ENCODE measurements around the gene CABCOCO1.

- TF ChIP-seq CTCF (IDR thresholded peaks at IDR 0.05; ENCODE audit: low read depth, low read length) (no peak), EZH2phosphoT487 (IDR thresholded peaks at IDR 0.05; ENCODE audit: low read depth) (no peak)
Measured at GRCh38 chr10:61778137-61778536, 115.4 kb downstream of the CABCOCO1 start.
